IPS-18c (cell line): ENCODE results near the gene PKIG.

Experiments
- H3K4me3 ChIP-seq: 2 replicates; pipeline ENCODE4 v1.7.0; 2013; ENCODE audit warnings: low read depth, mild to moderate bottlenecking, low read length, moderate library complexity; ENCODE audit not compliant: insufficient read depth
- H3K9me3 ChIP-seq: one replicate; pipeline ENCODE4 v1.6.1; 2013; ENCODE audit warnings: mild to moderate bottlenecking, low read length, moderate library complexity; ENCODE audit not compliant: control insufficient read depth, insufficient read depth

Gene PKIG

DNA sequence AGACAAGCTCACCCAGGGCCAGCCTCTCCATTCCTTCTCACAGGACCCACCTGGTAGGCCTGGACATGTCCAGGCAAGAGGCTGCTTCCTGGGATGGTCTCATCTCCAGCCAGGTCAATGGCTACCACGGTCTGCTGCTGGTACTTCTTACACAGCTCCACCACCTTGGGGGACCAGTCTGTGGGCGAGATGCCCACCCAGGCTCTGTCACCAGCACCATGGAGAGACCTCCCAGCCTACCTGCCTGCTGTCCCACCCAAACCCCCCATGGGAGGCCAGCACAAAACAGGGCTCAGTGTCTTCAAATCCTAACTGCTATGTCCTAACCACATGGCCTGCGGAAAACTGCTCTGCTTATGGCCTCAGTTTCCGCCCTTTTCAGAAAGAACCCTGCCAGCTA lies 41.8 kb downstream of the PKIG start:
- Histone ChIP-seq H3K4me3 (no peak overlapping the region), H3K9me3 (no peaks in the 10 kb centered on the region)

DNA sequence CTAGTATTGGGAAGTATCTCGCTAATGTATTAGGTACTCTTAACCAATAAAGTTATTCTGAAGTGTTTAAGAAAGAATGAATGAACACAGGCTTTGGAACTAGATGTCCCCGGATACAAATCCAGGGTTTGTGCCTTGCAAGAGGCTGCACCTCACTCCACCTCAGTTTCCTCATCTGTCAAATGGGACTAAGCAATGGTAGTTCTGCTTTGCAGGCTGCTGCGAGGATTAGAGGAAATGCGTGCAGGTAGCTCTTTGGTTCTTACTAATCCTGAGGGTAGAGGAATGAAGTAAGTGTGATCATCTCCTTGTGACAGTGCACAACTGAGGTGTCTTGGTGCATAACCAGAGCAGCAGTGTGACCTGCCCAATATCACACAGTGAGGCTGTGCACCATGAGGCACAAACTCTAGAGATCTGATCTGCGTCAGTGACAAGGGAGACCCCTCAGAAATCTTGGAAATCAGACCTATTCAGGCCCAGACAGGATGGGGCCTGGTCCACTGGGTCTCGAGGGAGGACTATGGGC lies 42.4 kb downstream of the PKIG start:
- Histone ChIP-seq H3K9me3 (no peaks in the 10 kb centered on the region), H3K4me3 (no peak overlapping the region)

GRCh38 chr20:44625361-44625760 lies 43.0 kb downstream of the PKIG start:
- Histone ChIP-seq H3K9me3 (no peaks in the 10 kb centered on the region), H3K4me3 (no peak overlapping the region)

GRCh38 chr20:44626278-44626677 lies 43.9 kb downstream of the PKIG start:
- no peak overlapping the region for H3K4me3 ChIP-seq
- H3K9me3 ChIP-seq, result no peaks in the 10 kb centered on the region

DNA sequence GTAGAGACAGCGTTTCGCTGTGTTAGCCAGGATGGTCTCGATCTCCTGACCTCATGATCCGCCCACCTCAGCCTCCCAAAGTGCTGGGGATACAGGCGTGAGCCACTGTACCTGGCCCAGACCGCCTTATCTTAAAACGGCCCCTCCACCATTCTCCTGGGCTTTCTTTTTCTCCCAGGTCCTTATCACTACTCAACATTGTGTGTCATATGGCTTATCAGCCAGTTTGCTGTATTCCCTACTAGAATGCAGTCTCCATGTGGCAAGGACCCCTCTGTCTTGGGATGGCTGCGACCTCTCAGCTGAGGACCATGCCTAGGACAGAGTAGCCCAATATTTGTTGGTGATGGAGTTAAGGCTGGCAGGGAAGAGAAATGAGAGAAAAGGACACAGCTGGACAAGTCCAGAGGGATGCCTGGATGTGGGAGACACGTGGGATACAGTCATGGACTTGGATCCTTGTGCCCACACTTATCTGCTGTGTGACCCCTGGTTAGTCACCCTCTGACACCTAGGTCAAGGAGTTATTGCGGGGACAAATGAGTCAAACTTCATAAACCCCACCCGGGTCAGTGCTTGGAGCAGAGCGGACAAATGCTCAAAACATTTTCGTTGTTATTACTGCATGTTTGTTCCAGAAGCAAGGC lies 45.1 kb downstream of the PKIG start:
- Histone ChIP-seq H3K4me3 (no peak overlapping the region), H3K9me3 (no peaks in the 10 kb centered on the region)

GRCh38 chr20:44629017-44629385 lies 46.6 kb downstream of the PKIG start:
- no peak overlapping the region for H3K4me3 ChIP-seq
- H3K9me3 ChIP-seq, result no peaks in the 10 kb centered on the region

GRCh38 chr20:44629542-44629941 lies 47.2 kb downstream of the PKIG start:
- no peak overlapping the region for H3K4me3 ChIP-seq
- no peaks in the 10 kb centered on the region for H3K9me3 ChIP-seq

- no peaks in the 10 kb centered on the region for H3K9me3 ChIP-seq
- no peak overlapping the region for H3K4me3 ChIP-seq
These were observed 47.9 kb downstream of the PKIG start for GRCh38 chr20:44630297-44630696.

DNA sequence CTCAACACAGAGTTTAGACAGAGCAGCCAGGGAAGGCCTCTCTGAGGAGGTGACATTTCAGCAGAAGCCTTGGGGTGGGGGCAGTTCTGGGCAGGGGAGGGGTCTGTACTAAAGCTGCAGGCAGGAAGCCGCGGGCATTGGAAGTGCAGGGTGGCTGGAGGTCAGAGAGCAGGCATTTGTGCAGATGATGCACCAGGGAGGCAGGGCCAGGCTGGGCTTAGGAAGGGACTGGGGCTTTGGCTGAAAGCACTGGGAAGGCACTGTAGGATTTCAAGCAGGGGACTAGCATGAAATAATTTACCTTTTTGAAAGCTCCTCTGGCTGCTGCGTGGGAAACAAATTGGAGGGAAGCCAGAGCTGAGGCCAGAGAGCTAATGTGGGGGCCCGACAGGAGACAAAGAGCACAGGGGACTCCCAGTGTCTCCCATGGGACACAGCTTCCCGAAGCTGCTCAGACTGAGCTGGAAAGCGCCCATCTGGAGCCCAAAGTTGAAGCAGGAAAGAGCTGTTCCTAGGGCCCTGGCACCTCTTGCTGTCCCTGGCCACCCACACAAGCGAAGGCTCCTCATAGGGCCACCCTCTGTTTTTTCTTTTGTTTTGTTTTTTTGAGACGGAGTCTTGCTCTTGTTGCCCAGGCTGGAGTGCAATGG lies 49.8 kb downstream of the PKIG start:
- Histone ChIP-seq H3K9me3 (no peaks in the 10 kb centered on the region), H3K4me3 (no peak overlapping the region)

- Histone ChIP-seq H3K9me3 (no peaks in the 10 kb centered on the region), H3K4me3 (no peak overlapping the region)
These were observed 50.9 kb downstream of the PKIG start for GRCh38 chr20:44633187-44633810.

- Histone ChIP-seq H3K9me3 (no peaks in the 10 kb centered on the region), H3K4me3 (no peak overlapping the region)
These were observed 51.7 kb downstream of the PKIG start for GRCh38 chr20:44633872-44634600.

DNA sequence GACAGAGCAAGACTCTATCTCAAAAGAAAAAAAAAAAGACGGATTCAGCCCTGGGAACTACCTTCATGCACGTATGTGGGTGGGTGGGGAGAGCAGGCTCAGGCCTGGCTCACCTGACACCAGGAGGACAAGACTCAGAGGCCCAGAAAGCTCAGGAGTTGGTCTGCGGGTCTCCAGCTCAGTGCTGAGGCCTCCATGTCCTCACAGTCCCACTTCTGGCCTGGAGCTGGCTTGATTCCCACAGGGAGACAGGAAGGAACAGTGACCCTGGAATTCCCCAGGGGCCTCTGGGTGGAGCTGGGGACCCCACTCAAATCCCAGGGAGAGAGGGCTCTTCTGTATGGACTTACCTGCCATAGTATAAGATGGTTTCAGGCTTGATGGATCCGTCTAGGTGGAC lies 53.5 kb downstream of the PKIG start:
- Histone ChIP-seq H3K9me3 (peaks cover 4% of the 10 kb centered on the region), H3K4me3 (no peak overlapping the region)

GRCh38 chr20:44637042-44637441 lies 54.7 kb downstream of the PKIG start:
- H3K4me3 ChIP-seq, result no peak overlapping the region
- peaks cover 4% of the 10 kb centered on the region for H3K9me3 ChIP-seq

DNA sequence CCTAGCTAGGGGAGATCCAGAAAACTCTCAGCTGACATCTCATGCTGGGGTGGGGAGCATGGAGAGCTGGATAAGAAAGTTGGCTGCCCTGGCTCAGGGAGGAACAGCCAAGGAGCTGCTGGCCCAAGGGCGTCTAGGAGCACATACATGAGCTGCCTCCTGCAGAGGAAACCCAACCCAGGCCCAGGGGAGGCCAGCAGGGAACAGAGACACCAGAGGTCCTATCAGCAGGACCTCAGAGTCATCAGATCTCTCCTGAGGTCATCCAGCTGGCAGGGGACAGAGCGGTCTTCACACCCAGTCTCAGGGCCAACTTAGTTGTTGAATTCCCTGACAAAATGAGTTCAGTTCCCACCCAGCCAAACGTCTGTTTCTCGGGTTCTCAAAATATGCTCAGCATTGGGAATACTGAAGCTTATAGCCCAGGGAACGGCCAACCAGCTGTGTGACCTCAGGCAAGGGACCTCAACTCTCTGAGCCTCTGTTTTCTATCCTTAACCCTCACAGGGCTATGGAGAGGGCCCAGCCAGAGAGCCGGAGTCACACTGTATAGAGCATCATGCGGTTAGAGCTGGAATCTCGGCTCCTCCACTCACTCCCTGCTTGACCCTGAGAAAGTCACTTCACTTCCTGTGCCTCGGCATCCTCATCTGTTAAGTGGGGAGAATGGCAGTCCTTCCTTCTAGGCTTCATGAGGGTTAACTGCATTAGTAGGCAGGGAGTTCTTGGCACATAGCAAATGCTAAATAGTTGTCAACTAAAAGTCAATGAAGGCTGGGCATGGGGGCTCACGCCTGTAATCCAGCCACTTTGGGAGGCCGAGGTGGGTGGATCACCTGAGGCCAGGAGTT lies 55.4 kb downstream of the PKIG start:
- peaks cover 4% of the 10 kb centered on the region for H3K9me3 ChIP-seq
- no peak overlapping the region for H3K4me3 ChIP-seq

GRCh38 chr20:44640522-44640921 lies 58.1 kb downstream of the PKIG start:
- Histone ChIP-seq H3K4me3 (no peak overlapping the region), H3K9me3 (peaks cover 4% of the 10 kb centered on the region)

- peaks cover 4% of the 10 kb centered on the region for H3K9me3 ChIP-seq
- no peak overlapping the region for H3K4me3 ChIP-seq
These were observed 58.9 kb downstream of the PKIG start for GRCh38 chr20:44641325-44641724.
